Nephron (organoid): Measurements from ENCODE around the gene ZNF619.
A peak's percentile ranks its signal among the peaks of the same experiment; 100 is the strongest.

Experiments
- H3K27ac Mint-ChIP-seq, 3 experiments: 2 replicates each; pipeline ENCODE4 v1.8.0; 2020; ENCODE audit warnings: mixed read lengths in 3 of 3, mild to moderate bottlenecking in 2 of 3, moderate library complexity in 1 of 3
- H3K27me3 Mint-ChIP-seq: 2 replicates; pipeline ENCODE4 v1.8.0; 2021; ENCODE audit warnings: low read depth, mild to moderate bottlenecking, moderate library complexity, mixed read lengths
- H3K36me3 Mint-ChIP-seq: 2 replicates; pipeline ENCODE4 v1.8.0; 2020; ENCODE audit warnings: low read depth, mixed read lengths
- H3K4me1 Mint-ChIP-seq: 2 replicates; pipeline ENCODE4 v1.8.0; 2020; ENCODE audit warnings: mixed read lengths
- H3K4me3 Mint-ChIP-seq, 3 experiments: 2 replicates each; pipeline ENCODE4 v1.8.0; 2020; ENCODE audit warnings: mild to moderate bottlenecking in 3 of 3, mixed read lengths in 3 of 3, moderate library complexity in 2 of 3
- H3K9me3 Mint-ChIP-seq: 2 replicates; pipeline ENCODE4 v1.8.0; 2020; ENCODE audit warnings: mixed read lengths
- CTCF ChIP-seq, 3 experiments: fragments of 200-600 bp; sonication (generic); IDR thresholded peaks; one replicate each; pipeline ENCODE4 v1.5.0; 2021; ENCODE audit warnings: antibody characterized with exemption in 3 of 3; ENCODE audit not compliant: unreplicated experiment in 3 of 3

ZNF619 gene

GRCh38 chr3:40477666-40478065 lies 744 bp downstream of the ZNF619 start:
- peak overlapping the region; percentile 53 to 83 (median 66) for H3K27ac Mint-ChIP-seq
- peak overlapping the region; percentile 88 to 95 (median 90) for H3K4me3 Mint-ChIP-seq
- no peaks in the 10 kb centered on the region for H3K27me3 Mint-ChIP-seq
- TF ChIP-seq CTCF (IDR thresholded peaks at IDR 0.05; ENCODE audit: unreplicated experiment in 3 of 3) = no peak
- no peaks in the 10 kb centered on the region for H3K9me3 Mint-ChIP-seq
- H3K36me3 Mint-ChIP-seq = peaks cover 4% of the 10 kb centered on the region
- H3K4me1 Mint-ChIP-seq = peaks cover 7% of the 10 kb centered on the region

GRCh38 chr3:40487172-40487571 lies 10.2 kb downstream of the ZNF619 start:
- H3K9me3 Mint-ChIP-seq = peaks cover 21% of the 10 kb centered on the region
- TF ChIP-seq CTCF (IDR thresholded peaks at IDR 0.05; ENCODE audit: unreplicated experiment in 3 of 3) = no peak
- H3K27me3 Mint-ChIP-seq = no peaks in the 10 kb centered on the region
- peaks cover 54% of the 10 kb centered on the region for H3K36me3 Mint-ChIP-seq
- H3K27ac Mint-ChIP-seq = no peak overlapping the region
- no peak overlapping the region for H3K4me3 Mint-ChIP-seq
- no peaks in the 10 kb centered on the region for H3K4me1 Mint-ChIP-seq

GRCh38 chr3:40490916-40491315 lies 14.0 kb downstream of the ZNF619 start:
- Mint-ChIP-seq H3K27ac (no peak overlapping the region), H3K4me3 (no peak overlapping the region), H3K27me3 (no peaks in the 10 kb centered on the region), H3K9me3 (peaks cover 21% of the 10 kb centered on the region), H3K36me3 (peaks cover 38% of the 10 kb centered on the region), H3K4me1 (no peaks in the 10 kb centered on the region)
- no peak for TF ChIP-seq CTCF (IDR thresholded peaks at IDR 0.05; ENCODE audit: unreplicated experiment in 3 of 3)

- peaks cover 8% of the 10 kb centered on the region for H3K36me3 Mint-ChIP-seq
- no peak for TF ChIP-seq CTCF (IDR thresholded peaks at IDR 0.05; ENCODE audit: unreplicated experiment in 3 of 3)
Observed at GRCh38 chr3:40494698-40495097, 17.8 kb downstream of the ZNF619 start.

GRCh38 chr3:40497288-40497687 lies 20.4 kb downstream of the ZNF619 start:
- no peak for TF ChIP-seq CTCF (IDR thresholded peaks at IDR 0.05; ENCODE audit: unreplicated experiment in 3 of 3)
- Mint-ChIP-seq H3K27me3 (no peaks in the 10 kb centered on the region), H3K36me3 (no peaks in the 10 kb centered on the region), H3K4me3 (no peak overlapping the region), H3K27ac (no peak overlapping the region), H3K4me1 (no peaks in the 10 kb centered on the region), H3K9me3 (no peaks in the 10 kb centered on the region)

More at GRCh38 chr3:40494698-40495097, 17.8 kb downstream of the ZNF619 start:
- Mint-ChIP-seq H3K9me3 (peaks cover 2% of the 10 kb centered on the region), H3K4me3 (no peak overlapping the region), H3K27me3 (no peaks in the 10 kb centered on the region), H3K27ac (no peak overlapping the region), H3K4me1 (no peaks in the 10 kb centered on the region)

GRCh38 chr3:40499952-40500351 lies 23.0 kb downstream of the ZNF619 start:
- Mint-ChIP-seq H3K27ac (no peak overlapping the region), H3K27me3 (no peaks in the 10 kb centered on the region), H3K4me3 (no peak overlapping the region), H3K36me3 (no peaks in the 10 kb centered on the region), H3K4me1 (no peaks in the 10 kb centered on the region), H3K9me3 (no peaks in the 10 kb centered on the region)
- no peak for TF ChIP-seq CTCF (IDR thresholded peaks at IDR 0.05; ENCODE audit: unreplicated experiment in 3 of 3)
